ENCODE data around the gene ZRANB3.
"Not testable (repeated sequence)": the region's sequence is repeated elsewhere in the genome, so short reads cannot be mapped to it uniquely, and the experiment has no call there.

The ZRANB3 gene

DNA sequence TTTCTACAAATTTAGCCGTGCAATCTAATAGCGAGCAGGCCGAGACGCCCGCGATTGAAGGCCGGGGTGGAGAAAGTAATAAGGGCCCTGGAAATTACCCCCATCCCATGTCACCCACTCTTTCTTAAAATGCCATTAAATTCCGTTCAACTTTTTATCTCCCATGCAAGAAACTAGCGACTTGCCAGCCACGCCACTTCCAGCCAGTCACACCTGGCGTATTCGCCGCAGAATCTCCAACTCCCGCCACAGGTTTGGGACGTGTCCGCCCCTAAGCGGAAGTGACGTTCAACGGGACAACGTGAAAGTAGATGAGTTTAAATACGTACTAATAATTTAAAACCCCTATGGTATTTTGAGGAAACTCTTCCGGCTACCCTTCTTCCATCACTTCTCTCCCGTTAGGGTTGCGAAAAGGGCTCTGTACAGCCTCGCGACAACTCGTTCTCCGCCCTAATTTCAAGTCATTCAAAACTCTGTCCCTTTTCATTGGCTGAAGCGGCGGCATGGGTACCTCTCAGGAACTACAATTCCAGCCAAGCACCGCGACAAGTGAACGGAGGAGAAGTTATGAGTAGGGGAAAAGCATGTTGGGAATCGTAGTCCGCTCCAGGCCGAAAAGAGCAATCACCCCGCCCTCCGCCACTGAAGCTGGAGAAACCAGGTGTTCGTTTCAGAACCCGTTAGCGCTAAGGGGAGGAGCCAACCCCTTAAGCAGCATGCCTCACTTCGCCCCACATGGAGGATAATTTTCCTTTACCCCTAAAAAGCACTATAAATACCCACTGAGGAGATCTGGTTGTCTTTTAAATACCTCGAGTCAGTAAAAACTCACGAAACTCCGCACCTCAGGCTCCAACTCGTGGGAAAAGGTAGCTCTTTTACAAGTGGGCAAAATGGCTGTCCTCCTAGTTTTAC is at the start of gene ZRANB3:
TSS of gene ZRANB3 (minus strand) at position 906 of the 918 bp plus-strand sequence.
- DNase-seq (ENCODE audit: low spot score): peak; percentile 98

DNA sequence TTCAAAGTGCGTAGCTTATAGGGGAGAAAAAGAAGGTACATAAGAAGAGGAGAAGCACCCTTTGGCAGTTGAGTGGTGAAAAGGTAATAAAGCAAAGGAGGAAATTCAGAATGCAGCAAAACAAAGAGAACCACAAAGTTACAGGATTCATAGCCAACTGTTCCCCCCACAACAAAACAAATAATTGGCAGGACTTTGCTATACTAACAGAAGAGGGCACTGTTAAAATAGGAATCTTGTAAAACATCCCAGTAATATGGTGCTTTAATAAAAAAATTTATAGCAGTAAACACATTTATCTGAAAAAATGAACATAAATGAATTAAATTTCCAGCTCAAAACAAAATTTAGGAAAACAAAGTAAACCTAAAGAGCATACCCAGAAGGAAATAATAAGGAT is 42.6 kb upstream of the ZRANB3 start:
- DNase-seq (ENCODE audit: low spot score): no peak

- DNase-seq (ENCODE audit: low spot score): no peak
Measured at GRCh38 chr2:135570884-135571283, 39.9 kb upstream of the ZRANB3 start.

- peak; percentile 63 for DNase-seq (ENCODE audit: low spot score)
Measured at GRCh38 chr2:135563793-135564192, 32.8 kb upstream of the ZRANB3 start.

DNA sequence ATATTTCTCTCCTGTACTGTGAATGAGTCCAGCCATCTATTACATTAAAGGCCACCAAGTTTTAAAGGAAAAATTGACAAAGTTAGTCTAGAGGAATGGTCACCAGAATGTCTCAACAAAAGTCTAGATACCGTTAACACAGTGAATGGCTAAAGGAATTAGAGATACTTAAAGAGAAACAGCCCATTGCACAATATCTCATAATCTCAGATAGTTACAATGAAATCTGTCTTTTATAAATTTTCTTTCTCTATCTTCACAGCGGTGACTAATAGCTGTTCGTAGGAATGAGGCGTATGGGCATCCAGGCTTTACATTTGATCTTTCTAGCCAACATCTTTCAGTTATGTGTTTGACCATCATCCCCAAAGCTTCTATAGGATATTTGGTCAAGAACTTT is 30.9 kb upstream of the ZRANB3 start:
- DNase-seq (ENCODE audit: low spot score): no peak

DNA sequence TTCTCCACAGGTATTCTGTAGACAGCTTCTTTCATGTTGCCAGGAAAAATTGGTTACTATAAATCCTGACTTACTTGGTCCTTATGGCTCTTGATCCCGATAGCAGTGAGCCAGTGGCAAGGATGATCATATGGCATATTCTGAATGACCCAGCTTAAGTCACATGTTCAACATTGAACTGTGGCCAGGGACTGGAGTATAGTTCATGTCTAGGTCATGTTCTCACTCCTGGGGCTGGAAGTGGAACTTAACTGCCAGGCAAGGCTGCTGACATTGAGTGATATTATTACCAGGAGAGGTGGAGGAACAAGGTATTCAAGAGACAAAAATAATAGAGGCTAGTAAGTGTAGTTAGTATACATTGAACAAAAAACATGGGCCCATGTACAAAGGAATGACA is 26.5 kb upstream of the ZRANB3 start:
- DNase-seq (ENCODE audit: low spot score): no peak

GRCh38 chr2:135555311-135555710 is 24.3 kb upstream of the ZRANB3 start:
- no peak for DNase-seq (ENCODE audit: low spot score)

- no peak for DNase-seq (ENCODE audit: low spot score)
Measured at GRCh38 chr2:135552887-135553286, 21.9 kb upstream of the ZRANB3 start.

DNA sequence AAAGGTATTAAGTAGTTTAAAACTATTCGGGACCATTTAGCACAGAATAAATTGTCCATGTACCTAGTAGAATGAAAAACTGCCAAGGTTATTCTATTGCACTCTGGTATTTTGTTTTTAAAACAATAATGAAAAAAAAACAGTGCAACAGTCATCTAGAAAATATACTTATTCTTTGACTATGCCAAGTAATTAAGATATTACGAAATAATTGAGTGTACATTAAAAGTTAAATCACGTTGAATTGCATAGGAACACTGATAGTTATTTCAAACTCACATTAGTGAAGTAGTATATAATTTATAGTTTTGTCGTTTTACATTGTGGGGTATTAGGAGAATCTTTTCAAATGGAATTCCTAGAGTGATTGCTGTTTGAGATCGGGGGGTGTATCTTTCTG is 20.3 kb upstream of the ZRANB3 start:
- no peak for DNase-seq (ENCODE audit: low spot score)

GRCh38 chr2:135547311-135547710 is 16.3 kb upstream of the ZRANB3 start:
- DNase-seq (ENCODE audit: low spot score): no peak

- DNase-seq (ENCODE audit: low spot score): no peak
Measured at GRCh38 chr2:135546436-135546835, 15.4 kb upstream of the ZRANB3 start.

GRCh38 chr2:135533545-135533944 is 2.5 kb upstream of the ZRANB3 start:
- DNase-seq (ENCODE audit: low spot score): not testable (repeated sequence)

DNA sequence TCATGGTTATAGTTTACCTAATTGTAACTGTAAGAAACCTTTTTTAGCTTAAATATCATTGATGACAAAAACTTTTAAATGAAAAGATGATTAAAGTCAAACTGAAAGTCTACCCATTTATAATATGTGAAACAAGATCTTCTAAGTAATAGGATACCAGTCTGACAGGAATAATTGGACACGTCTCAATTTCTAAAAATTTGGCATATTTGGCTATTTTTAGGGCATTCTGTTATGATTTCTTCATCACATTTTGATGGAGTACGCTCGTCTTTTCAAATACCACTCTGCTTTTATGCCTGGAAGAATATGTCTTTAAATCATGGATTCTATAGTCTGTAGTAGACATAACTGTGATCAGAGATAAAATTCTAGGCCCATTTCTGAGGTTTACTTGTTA is 1.6 kb upstream of the ZRANB3 start:
- DNase-seq (ENCODE audit: low spot score): peak; percentile 14

- peak; percentile 100 for DNase-seq (ENCODE audit: low spot score)
Measured at GRCh38 chr2:135531231-135532197, 496 bp upstream of the ZRANB3 start, which contains the start of gene R3HDM1. Gene R3HDM1, plus strand, starts transcription at chr2:135531484. Its CDS starts 73,362 bp downstream, at chr2:135604846.

- no peak for DNase-seq (ENCODE audit: low spot score)
Measured at GRCh38 chr2:135528006-135528405, 3.0 kb downstream of the ZRANB3 start.

DNA sequence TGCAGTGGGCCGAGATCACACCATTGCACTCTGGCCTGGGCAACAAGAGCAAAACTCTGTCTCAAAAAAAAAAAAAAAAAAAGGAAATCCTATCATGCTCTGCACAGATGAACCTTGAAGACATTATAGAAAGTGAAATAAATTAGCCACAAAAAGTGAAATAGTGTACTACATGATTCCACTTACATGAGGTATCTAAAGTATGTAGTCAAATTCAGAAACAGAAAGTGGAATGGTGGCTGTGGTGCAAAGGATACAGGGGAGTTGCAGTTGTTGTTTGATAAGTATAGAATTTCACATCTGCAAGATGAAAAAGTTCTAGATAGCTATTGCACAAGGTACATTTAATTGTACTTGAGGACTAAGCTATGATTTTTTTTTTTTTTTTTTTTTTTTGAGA is 5.2 kb downstream of the ZRANB3 start:
- no peak for DNase-seq (ENCODE audit: low spot score)

DNA sequence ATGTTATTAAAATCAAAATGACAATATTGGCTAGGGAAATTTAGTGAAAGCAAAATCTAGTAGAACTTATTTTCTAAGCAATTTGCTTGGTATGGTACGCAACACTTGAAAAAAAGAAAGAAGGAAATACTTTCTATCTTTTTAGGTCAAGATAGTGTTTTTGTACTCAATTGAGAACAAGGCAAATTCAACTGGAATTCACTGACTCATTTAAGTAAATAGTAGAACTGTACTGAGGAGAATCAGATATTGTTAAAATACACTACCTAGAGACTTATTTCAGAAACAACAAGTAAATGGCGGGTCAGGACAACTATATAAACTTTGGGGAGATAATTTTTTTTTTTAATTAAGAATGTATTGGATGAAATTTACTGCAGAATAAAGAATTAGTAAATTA is 18.9 kb downstream of the ZRANB3 start:
- DNase-seq (ENCODE audit: low spot score): no peak

- DNase-seq (ENCODE audit: low spot score): no peak
Measured at GRCh38 chr2:135510577-135510976, 20.4 kb downstream of the ZRANB3 start.

DNA sequence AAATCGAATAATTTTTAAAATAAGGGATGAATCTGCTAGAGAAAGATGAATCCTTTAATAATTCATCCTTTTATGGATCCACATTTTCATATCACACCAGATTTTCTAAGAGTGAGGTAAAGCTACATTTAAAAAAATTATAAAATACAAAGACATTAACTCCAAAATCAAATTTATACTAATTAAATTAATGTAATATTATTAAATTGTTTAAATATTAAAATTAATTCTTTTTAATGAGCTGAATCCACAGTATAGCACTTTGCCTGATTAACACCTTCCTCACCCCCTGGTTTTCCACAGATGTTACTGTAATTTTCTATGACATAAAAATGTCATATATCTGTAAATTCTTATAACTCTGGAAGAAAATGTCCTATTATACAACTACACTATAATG is 26.2 kb downstream of the ZRANB3 start:
- DNase-seq (ENCODE audit: low spot score): no peak

DNA sequence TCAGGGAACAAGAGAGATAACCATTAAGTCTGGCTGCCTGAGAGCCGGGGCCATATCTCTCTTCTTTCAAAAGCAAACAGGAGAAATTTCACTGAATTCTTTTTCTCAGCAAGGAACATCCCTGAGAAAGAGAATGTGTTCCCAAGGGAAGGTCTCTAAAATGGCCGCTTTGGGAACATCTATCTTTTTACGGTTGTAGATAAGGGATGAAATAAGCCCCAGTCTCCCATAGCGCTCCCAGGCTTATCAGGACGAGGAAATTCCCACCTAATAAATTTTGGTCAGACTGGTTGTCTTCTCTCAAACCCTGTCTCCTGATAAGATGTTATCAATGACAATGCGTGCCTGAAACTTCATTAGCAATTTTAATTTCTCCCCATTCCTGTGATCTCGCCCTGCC is 32.4 kb downstream of the ZRANB3 start:
- DNase-seq (ENCODE audit: low spot score): not testable (repeated sequence)

- DNase-seq (ENCODE audit: low spot score): no peak
Measured at GRCh38 chr2:135494917-135495316, 36.1 kb downstream of the ZRANB3 start.

DNA sequence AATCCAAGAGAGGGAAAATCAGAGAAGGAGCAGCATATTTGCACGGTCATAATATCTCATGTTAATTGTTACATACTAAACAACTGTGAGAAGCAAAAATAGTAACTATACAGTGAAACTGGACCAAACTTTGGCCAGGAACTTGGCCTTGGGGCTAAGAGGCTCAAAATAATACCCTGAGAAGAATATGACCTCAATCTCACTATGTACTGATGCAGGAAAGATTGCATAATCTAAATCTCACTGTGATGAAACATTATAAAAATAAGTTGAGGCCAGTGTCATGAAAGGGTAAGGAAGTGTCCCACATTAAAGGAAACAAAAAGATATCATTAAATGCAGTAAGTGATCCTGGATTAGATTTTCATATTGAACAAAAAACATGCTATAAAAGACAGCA is 36.5 kb downstream of the ZRANB3 start:
- DNase-seq (ENCODE audit: low spot score): no peak

DNA sequence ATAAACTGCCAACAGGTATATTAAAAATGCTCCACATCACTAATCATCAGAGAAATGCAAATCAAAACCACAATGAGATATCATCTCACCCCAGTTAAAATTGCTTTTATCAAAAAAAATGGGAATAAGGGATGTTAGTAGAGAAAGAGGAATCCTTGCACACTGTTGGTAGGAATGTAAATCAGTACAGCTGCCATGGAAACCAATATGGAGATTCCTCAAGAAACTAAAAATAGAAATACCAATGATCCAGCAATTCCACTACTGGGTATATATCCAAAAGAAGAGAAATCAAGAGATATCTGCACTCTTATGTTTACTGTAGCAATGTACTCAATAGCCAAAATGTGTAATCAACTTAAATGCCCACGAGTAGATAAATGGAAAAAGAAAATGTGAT is 40.6 kb downstream of the ZRANB3 start:
- DNase-seq (ENCODE audit: low spot score): no peak
